Natural killer cell (primary cell): ENCODE measurements around the gene SGK2. TPM values are rescaled to one million over a fixed set of nuclear protein-coding genes. Genes with fewer than 3 reads are reported as not detected.

Source experiments
- ATAC-seq, 3 donors: fragments of 150-1000 bp in 2 of 3; fragments of 200-7000 bp in 1 of 3; cut with Tn5 transposase; 1 replicate in 1 of 3; 2 replicates in 2 of 3; pipeline ENCODE4 v1.10.0; 2021; ENCODE audit warnings: mild to moderate bottlenecking in 2 of 3, moderate library complexity in 2 of 3
- DNase-seq, 2 donors: peaks; one replicate each; pipeline versions ENCODE4 v3.0.0 to v3.0.0-alpha.2; 2013 to 2021; ENCODE audit warnings: mixed read lengths in 1 of 2
- H3K27ac ChIP-seq: one replicate; pipeline ENCODE4 v1.5.1; 2013; ENCODE audit warnings: mild to moderate bottlenecking, low read length
- H3K27me3 ChIP-seq: one replicate; pipeline ENCODE4 v1.6.1; 2013; ENCODE audit warnings: low read length; ENCODE audit not compliant: control insufficient read depth, insufficient read depth
- H3K36me3 ChIP-seq: one replicate; pipeline ENCODE4 v1.6.1; 2013; ENCODE audit warnings: low read length; ENCODE audit not compliant: control insufficient read depth, insufficient read depth
- H3K4me1 ChIP-seq: one replicate; pipeline ENCODE4 v1.6.1; 2013; ENCODE audit warnings: low read length; ENCODE audit not compliant: control insufficient read depth, insufficient read depth
- H3K4me3 ChIP-seq: one replicate; pipeline ENCODE4 v1.5.1; 2013; ENCODE audit warnings: low read length
- H3K9me3 ChIP-seq: one replicate; pipeline ENCODE4 v1.6.1; 2013; ENCODE audit warnings: low read length; ENCODE audit not compliant: control insufficient read depth, insufficient read depth
- H3K27ac Mint-ChIP-seq, 2 donors: one replicate each; pipeline ENCODE4 v1.8.0; 2022; ENCODE audit warnings: mild to moderate bottlenecking in 2 of 2, mixed read lengths in 2 of 2, moderate library complexity in 1 of 2
- H3K27me3 Mint-ChIP-seq, 2 donors: one replicate each; pipeline ENCODE4 v1.8.0; 2022; ENCODE audit warnings: low read depth in 2 of 2, mixed read lengths in 2 of 2
- H3K36me3 Mint-ChIP-seq: one replicate; pipeline ENCODE4 v1.8.0; 2022; ENCODE audit warnings: mixed read lengths
- H3K4me1 Mint-ChIP-seq, 2 donors: one replicate each; pipeline ENCODE4 v1.8.0; 2022; ENCODE audit warnings: mixed read lengths in 2 of 2
- H3K4me3 Mint-ChIP-seq: one replicate; pipeline ENCODE4 v1.8.0; 2022; ENCODE audit warnings: mild to moderate bottlenecking, moderate library complexity, mixed read lengths
- H3K9me3 Mint-ChIP-seq, 2 donors: one replicate each; pipeline ENCODE4 v1.8.0; 2022; ENCODE audit warnings: mixed read lengths in 2 of 2
- CTCF ChIP-seq: fragments of 200-600 bp; IDR thresholded peaks from one replicate; pipeline ENCODE4 v1.8.0; 2022; ENCODE audit warnings: antibody characterized with exemption
- WGBS: methylation state at CpG from one replicate; pipeline ENCODE4 v1.1.7; 2013; ENCODE audit warnings: missing lambda C conversion rate; ENCODE audit not compliant: insufficient coverage; 5-methylcytosine and 5-hydroxymethylcytosine counted together
- intact Hi-C: fragments of 100-400 bp; cut with micrococcal nuclease; formaldehyde crosslinking; loops from one replicate; pipeline ENCODE4 v1.14.2; 2022
- total RNA-seq, 4 donors: library from RNA; stranded (reverse); fragments of 120-200 nt in 1 of 4; gene quantifications; one replicate each; pipeline versions ENCODE4 v1.2.3 to v1.2.4, GENCODE V29; 2013 to 2022

The SGK2 gene
- total RNA-seq, 3 donors from 2014 or later (not counting 1 experiment from before 2014, with no cell fraction given): 0.48 to 1.2 (median 0.61) TPM

GRCh38 chr20:43516251-43516824 lies 42.5 kb upstream of the SGK2 start:
- ATAC-seq (no peak), DNase-seq (no peak)
- 100% methylated on average over 1 of the region's 1 CpG for WGBS
- intact Hi-C loops: no loop called here
- H3K4me3 Mint-ChIP-seq: peak overlapping the region; percentile 1
- H3K27me3 Mint-ChIP-seq: no peaks in the 10 kb centered on the region
- H3K36me3 Mint-ChIP-seq: no peaks in the 10 kb centered on the region
- H3K4me1 Mint-ChIP-seq: peaks cover 6 to 25% of the 10 kb centered on the region in 2 donors
- peaks cover 14% of the 10 kb centered on the region for H3K4me1 ChIP-seq
- no peaks in the 10 kb centered on the region for H3K27me3 ChIP-seq
- no peak for TF ChIP-seq CTCF
- no peaks in the 10 kb centered on the region for H3K36me3 ChIP-seq
- no peaks in the 10 kb centered on the region for H3K9me3 Mint-ChIP-seq
- no peak overlapping the region for H3K4me3 ChIP-seq
- no peak overlapping the region for H3K27ac Mint-ChIP-seq
- H3K27ac ChIP-seq: no peak overlapping the region
- H3K9me3 ChIP-seq: no peaks in the 10 kb centered on the region

- TF ChIP-seq CTCF: no peak
- no peaks in the 10 kb centered on the region for H3K27me3 ChIP-seq
- Mint-ChIP-seq H3K4me1 (peaks cover 0 to 10% of the 10 kb centered on the region in 2 donors), H3K27ac (no peak overlapping the region), H3K9me3 (no peaks in the 10 kb centered on the region), H3K4me3 (no peak overlapping the region), H3K36me3 (no peaks in the 10 kb centered on the region), H3K27me3 (no peaks in the 10 kb centered on the region)
- intact Hi-C loops: no loop called here
- DNase-seq (no peak), ATAC-seq (no peak)
- H3K4me1 ChIP-seq: peaks cover 5% of the 10 kb centered on the region
- no peaks in the 10 kb centered on the region for H3K9me3 ChIP-seq
- H3K36me3 ChIP-seq: no peaks in the 10 kb centered on the region
- 100% methylated on average over 1 of the region's 1 CpG for whole genome bisulfite sequencing
- H3K27ac ChIP-seq: no peak overlapping the region
- no peak overlapping the region for H3K4me3 ChIP-seq
Measured at GRCh38 chr20:43520074-43520630, 38.7 kb upstream of the SGK2 start.

- Histone ChIP-seq H3K36me3 (no peaks in the 10 kb centered on the region), H3K4me3 (no peak overlapping the region), H3K4me1 (no peaks in the 10 kb centered on the region), H3K27me3 (no peaks in the 10 kb centered on the region), H3K27ac (no peak overlapping the region), H3K9me3 (no peaks in the 10 kb centered on the region)
- peaks cover 0 to 3% of the 10 kb centered on the region in 2 donors for H3K27me3 Mint-ChIP-seq
- H3K36me3 Mint-ChIP-seq: no peaks in the 10 kb centered on the region
- ATAC-seq: no peak
- DNase-seq: no peak
- no peaks in the 10 kb centered on the region for H3K9me3 Mint-ChIP-seq
- H3K27ac Mint-ChIP-seq: no peak overlapping the region
- intact Hi-C loops: no loop called here
- WGBS: 91% methylated on average over 5 of the region's 5 CpGs
- H3K4me1 Mint-ChIP-seq: no peaks in the 10 kb centered on the region
- no peak overlapping the region for H3K4me3 Mint-ChIP-seq
- no peak for TF ChIP-seq CTCF
Measured at GRCh38 chr20:43525021-43525420, 33.8 kb upstream of the SGK2 start.
